Mucosa of gallbladder (tissue), 1 donor: Measurements from ENCODE around the gene ZZZ3. TPM values are rescaled to one million over a fixed set of nuclear protein-coding genes. Genes with fewer than 3 reads are reported as not detected.
"Not testable (repeated sequence)": the region's sequence is repeated elsewhere in the genome, so short reads cannot be mapped to it uniquely, and the experiment has no call there.

Experiments
- DNase-seq: peaks from one replicate; pipeline ENCODE4 v3.0.0-alpha.2; 2020; ENCODE audit warnings: low spot score
- total RNA-seq: library from RNA; stranded (reverse); gene quantifications from one replicate; pipeline ENCODE4 v1.2.1, GENCODE V29; 2021
- donor health status: DM: no; HTN: no; CAD: no.

The ZZZ3 gene
- total RNA-seq = 37.8 TPM

- DNase-seq = peak; percentile 96
Measured at GRCh38 chr1:77682460-77683159, at the start of gene ZZZ3. TSS of gene ZZZ3 (minus strand) at chr1:77682658. CDS start at chr1:77633354, 49,304 bp downstream.

DNA sequence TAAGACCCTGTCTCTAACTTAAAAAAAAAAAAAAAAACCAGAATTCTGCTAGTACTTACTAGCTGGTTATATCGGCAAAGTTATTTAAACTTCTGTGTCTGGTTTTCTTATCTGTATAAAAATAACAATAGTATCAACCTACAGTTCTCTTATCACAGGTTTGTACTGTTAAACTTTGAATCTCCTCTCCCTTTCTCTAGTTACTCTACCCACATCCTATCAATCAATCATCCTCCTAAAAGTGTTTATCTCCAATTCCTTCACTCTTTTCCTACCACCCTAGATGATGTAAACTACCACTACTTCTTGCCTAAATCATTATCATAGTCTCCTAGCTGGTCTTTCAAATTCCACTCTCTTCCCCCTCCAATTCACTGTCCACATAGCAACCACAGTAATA lies 49.6 kb upstream of the ZZZ3 start:
- no peak for DNase-seq

DNA sequence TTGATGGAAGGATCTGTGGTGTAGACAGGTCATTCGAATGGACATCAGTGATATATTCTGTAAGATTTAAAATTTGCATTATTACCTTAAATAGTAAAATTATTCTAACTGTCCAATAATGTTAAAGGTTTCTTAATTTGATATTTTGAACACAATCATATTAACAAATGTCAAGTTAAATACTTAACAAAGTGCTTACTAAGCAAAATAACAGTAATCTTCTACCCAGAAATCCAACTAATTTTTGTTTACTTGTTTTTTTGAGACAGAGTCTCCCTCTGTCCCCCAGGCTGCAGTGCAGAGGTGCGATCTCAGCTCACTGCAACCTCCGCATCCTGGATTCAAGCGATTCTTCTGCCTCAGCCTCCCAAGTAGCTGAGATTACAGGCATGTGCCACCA lies 43.2 kb upstream of the ZZZ3 start:
- DNase-seq = no peak

DNA sequence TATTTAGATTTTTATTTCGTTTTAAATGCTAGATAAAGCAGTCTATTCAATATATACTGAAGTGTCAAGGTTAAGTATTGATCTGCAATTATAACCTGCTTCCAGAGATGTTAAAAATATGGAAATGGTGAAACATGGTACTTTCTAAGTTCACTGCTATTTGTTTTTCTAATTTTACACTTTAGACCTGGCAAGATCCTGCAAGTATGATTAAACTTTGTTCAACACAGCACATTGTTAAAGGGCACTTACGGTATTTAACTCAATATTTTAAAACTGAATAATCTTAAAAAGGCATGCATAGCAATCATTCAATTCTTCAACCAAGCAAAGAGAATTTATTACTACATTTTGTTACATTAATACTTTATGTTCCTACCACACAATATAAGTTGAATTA lies 35.7 kb upstream of the ZZZ3 start:
- no peak for DNase-seq

- no peak for DNase-seq
Measured at GRCh38 chr1:77716065-77716464, 33.6 kb upstream of the ZZZ3 start.

DNA sequence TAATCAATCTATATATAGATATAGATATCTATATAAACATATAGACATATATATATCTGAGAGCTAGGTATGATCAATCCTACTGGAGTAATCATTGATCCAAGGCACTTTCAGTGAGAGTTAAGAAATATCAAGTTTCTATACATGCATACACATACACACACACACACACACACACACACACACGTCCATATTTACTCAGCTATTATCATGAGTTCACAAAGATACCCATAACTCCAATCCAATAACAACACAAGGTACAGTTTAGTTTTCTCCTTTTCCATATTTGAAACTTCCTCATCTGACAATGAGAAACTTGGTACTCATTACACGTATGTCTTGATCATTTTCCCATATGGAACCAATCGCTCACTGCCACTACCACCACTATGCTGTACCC lies 27.3 kb upstream of the ZZZ3 start:
- DNase-seq = no peak

- no peak for DNase-seq
Measured at GRCh38 chr1:77706321-77706720, 23.9 kb upstream of the ZZZ3 start.

- DNase-seq = no peak
Measured at GRCh38 chr1:77704736-77705135, 22.3 kb upstream of the ZZZ3 start.

DNA sequence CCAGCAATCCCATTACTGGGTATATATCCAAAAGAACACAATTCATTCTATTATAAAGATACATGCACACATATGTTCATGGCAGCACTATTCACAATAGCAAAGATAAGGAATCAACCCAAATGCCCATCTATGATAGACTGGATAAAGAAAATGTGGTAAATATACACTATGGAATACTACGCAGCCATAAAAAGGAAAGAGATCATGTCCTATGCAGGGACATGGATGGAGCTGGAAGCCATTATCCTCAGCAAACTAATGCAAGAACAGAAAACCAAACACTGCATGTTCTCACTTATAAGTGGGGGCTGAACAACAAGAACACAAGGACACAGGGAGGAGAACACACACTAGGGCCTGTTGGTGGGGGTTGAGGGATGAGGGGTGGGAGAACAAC lies 17.2 kb upstream of the ZZZ3 start:
- DNase-seq = not testable (repeated sequence)

- no peak for DNase-seq
Measured at GRCh38 chr1:77697441-77697840, 15.0 kb upstream of the ZZZ3 start.

DNA sequence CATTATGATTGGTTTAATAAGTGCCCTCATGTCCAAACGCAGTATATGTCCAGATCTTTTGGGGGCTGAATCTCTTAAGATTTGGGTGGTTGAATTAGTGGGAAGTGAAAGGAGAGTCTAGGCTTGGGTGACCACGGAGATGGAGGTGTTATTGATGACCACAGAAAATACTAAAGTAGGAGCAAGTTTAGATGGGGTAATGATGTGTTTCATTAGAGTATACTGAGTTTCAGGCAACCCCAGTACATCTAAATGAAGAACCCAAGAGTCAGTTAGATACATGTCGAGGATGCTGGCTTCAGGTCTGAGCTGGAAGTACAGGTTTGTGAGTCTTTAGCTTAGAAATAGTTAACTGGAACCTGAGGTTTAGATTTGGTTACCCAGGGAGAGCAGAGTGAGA lies 6.5 kb upstream of the ZZZ3 start:
- DNase-seq = no peak

DNA sequence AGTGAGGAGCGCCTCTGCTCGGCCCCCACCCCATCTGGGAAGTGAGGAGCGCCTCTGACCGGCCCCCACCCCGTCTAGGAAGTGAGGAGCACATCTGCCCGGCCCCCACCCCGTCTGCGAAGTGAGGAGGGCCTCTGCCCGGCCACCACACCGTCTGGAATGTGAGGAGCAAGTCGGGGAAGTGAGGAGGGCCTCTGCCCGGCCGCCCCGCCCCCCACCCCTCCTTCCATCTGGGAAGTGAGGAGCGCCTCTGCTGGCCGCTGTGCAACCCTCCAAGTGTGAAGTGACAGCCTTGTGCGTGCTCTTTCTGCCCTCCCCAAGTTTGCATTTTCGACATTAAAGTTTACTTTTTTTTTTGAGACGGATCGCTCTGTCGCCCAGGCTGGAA lies 5.1 kb upstream of the ZZZ3 start:
- no peak for DNase-seq

DNA sequence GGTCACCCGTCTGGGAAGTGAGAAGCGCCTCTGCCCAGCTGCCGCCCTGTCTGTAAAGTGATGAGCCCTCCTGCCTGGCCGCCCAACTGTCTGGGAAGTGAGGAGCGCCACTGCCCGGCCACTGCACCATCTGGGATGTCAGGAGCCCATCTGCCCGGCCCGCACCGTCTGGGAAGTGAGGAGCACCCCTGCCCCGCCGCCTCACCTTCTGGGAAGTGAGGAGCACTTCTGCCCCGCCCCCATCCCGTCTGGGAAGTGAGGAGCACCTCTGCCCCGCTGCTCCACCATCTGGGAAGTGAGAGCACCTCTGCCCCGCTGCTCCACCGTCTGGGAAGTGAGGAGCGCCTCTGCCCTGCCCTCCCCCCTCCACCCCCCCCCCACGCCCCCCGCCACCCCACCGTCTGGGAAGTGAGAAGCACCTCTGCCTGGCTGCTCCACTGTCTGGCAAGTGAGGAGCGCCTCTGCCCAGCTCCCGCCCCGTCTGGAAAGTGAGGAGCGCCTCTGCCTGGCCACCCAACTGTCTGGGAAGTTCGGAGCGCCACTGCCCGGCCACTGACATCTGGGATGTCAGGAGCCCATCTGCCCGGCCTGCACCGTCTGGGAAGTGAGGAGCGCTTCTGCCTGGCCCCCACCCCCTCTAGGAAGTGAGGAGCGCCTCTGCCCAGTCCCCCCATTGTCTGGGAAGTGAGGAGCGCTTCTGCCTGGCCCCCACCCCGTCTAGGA lies 4.5 kb upstream of the ZZZ3 start:
- DNase-seq = no peak

DNA sequence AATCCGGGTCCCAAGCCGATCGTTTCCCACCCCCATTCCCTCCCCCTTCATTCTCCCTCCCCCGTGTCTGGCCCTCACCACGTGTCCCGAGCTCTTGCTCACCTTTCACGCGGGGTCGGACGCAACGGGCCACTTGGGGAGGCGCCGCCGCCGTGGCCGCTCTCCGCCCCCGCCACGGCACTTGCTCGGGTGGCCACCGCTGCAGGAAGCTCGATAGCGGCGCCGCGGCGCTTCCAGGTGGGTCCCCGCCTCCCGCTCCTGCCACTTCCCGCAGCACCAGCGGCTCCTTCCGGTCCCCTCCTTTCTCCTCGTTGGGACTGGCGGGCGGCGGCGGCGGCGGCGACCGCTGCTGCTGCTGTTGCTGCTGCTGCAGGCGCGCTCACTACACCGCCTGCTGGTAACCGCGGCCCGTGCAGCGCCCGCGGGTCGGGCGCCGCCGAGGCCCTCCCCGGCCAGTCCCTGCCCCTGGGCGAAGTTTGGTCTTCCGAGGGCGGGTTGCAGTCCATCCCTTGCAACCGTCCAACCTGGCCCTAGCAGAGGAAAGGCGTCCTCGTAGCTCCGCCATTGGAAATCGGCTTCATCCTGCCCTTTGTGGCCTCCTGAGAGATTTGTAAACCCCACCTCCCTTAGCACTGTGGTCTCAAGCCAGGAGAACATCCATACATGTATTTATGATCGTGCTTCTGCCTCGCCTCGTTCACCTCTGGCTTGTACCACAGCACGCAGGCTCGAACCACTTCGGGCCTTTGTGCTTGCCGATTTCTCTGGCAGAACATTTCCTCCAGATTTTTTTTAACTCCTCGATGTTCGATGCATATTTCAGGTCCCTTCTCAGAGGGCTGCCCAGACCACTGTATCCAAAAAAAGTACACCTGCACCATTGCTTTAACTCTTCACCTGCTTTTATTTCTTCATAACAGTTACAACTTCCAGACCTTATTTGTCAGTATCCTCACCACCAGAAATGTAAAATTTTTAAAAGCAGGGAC lies 996 bp upstream of the ZZZ3 start:
- DNase-seq = peak; percentile 92

DNA sequence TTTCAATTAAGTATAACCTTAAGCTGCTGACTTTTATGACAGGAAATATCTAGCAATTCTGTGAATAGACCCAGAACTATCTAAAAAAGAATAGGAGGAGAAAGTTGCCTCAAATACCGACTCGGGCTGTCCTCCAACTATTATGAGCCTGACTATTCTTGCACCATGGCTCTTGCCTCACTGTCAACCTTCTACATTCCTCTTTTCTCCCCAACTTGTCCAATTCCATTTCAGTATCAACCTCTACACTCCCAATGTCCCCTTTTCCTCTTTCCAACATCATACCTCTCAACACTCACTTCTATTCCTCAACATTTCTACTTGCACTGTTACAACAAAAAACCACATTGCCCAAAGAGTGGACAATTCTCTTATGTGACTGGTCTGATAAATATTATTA lies 2.3 kb downstream of the ZZZ3 start:
- DNase-seq = no peak

- no peak for DNase-seq
Measured at GRCh38 chr1:77678660-77679610, 3.5 kb downstream of the ZZZ3 start.

DNA sequence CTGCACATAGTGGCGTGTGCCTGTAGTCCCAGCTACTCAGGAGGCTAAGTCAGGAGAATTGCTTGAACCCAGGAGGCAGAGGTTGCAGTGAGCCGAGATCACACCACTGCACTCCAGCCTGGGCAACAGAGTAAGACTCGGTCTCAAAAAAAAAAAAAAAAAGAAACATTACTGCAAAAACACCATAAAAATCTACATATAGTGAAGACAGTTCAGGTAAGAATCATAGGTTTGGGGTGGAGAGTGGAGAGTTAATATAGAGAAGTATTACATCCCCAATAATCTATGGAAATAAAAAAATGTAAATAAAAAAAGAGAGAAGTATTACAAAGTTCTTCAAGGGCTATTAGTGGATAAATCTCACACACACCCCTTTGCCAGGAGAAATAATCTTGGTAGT lies 7.7 kb downstream of the ZZZ3 start:
- not testable (repeated sequence) for DNase-seq

DNA sequence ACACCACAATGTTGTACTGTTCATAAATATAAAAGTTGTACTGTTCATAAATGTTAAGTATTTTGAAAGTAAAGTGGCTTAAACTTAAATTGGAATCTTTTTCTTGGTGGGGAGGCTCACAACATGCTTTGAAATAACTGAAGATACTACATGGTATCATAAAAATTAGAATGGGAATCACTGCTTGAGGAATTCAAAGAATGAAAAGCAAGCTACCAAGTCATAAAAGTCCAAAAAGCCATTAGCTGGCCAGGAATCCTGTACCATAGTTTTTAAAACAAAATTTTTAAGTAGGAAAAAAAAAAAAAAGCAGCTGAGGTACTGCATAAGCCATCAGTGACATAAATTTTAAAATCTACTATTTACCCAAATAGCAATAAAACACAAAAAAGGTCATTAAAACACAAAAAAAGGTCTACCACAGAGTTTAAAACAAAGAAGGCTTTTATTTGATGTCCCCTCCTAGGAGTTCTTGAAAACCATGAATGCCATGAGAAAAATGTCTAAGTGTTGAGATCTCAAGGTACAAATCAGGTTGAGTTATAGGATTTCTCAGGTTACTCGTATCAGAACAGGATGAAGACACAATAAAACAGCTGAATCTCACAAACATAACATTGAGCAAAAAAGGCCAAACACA lies 8.6 kb downstream of the ZZZ3 start:
- DNase-seq = no peak

- DNase-seq = no peak
Measured at GRCh38 chr1:77673030-77673429, 9.4 kb downstream of the ZZZ3 start.

GRCh38 chr1:77672374-77672773 lies 10.1 kb downstream of the ZZZ3 start:
- DNase-seq = no peak

DNA sequence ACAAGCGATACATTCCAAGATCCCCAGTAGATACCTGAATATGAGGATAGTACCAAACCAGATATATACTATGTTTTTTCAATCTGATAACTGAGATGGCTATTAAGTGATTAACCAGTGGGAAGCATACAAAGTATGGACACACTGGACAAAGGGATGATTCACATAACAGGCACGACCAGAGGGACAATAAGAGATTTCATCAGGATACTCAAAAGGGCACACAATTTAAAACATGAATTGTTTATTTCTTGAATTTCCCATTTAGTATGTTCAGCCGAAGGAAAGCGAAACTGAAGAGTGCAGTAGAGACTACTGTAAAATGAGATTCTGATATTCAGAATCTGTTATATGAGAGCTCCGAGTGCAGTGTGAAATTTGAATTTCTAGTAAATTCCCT lies 10.6 kb downstream of the ZZZ3 start:
- no peak for DNase-seq
